Measurements from ENCODE around the gene SETD5. TPM values are rescaled to one million over a fixed set of nuclear protein-coding genes. Genes with fewer than 3 reads are reported as not detected.

SETD5 gene
- total RNA-seq, 2 donors from 2014 or later = 158 to 173 TPM

DNA sequence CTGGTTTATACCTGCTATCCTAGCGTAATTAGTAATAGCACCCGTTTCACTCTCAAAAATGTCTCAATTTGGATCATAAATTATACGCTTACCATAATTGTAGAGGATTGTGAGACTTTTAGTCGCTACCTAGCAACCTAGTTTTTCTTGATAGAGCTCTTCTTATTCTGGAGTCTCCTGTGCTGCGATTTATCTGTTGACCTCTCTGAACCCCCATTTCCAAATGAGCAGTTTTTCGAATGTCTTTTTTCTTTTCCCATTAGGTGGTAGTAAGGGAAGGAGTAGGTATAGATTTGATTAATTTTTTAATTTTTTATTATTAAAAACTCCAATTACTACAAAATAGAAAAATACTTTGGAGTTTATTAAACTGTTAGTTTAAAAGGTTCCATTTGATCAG, 10.6 kb downstream of the SETD5 start:
- no peak overlapping the region for H3K4me3 Mint-ChIP-seq
- peaks cover 4 to 6% of the 10 kb centered on the region in 2 donors for H3K36me3 Mint-ChIP-seq (ENCODE audit: insufficient read depth in 2 of 2)
- no peak overlapping the region for H3K27ac Mint-ChIP-seq
- H3K9me3 Mint-ChIP-seq = peaks cover 0 to 2% of the 10 kb centered on the region in 2 donors
- no peak for ATAC-seq (replicated peaks in 1 of 2)
- DNase-seq = no peak
- no peaks in the 10 kb centered on the region for H3K27me3 Mint-ChIP-seq (ENCODE audit: low read depth)
- peaks cover 71% of the 10 kb centered on the region for H3K4me1 Mint-ChIP-seq (ENCODE audit: low read depth)

DNA sequence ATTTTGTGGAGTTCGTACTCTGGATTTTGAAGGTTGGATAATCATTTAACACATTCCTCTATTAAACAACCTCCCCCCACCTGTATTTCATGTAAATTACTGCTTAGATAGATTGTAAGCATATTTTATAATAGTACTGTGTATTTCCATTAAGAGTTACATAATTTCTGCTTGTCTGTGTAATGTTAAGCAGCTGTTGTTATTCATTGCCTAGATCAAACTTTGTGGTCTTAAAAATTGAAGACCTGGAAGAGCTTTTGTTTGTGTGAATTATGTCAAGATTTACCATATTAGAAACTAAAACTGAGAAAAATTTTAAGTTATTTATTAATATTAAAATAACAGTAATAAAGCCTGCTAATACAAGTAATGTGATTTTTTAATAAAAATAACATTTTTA, 11.1 kb downstream of the SETD5 start:
- Mint-ChIP-seq H3K9me3 (peaks cover 0 to 2% of the 10 kb centered on the region in 2 donors), H3K27ac (no peak overlapping the region), H3K36me3 (ENCODE audit: insufficient read depth in 2 of 2) (peaks cover 4 to 6% of the 10 kb centered on the region in 2 donors), H3K4me3 (no peak overlapping the region), H3K27me3 (ENCODE audit: low read depth) (no peaks in the 10 kb centered on the region), H3K4me1 (ENCODE audit: low read depth) (peaks cover 74% of the 10 kb centered on the region)
- ATAC-seq (replicated peaks in 1 of 2) (no peak), DNase-seq (no peak)

DNA sequence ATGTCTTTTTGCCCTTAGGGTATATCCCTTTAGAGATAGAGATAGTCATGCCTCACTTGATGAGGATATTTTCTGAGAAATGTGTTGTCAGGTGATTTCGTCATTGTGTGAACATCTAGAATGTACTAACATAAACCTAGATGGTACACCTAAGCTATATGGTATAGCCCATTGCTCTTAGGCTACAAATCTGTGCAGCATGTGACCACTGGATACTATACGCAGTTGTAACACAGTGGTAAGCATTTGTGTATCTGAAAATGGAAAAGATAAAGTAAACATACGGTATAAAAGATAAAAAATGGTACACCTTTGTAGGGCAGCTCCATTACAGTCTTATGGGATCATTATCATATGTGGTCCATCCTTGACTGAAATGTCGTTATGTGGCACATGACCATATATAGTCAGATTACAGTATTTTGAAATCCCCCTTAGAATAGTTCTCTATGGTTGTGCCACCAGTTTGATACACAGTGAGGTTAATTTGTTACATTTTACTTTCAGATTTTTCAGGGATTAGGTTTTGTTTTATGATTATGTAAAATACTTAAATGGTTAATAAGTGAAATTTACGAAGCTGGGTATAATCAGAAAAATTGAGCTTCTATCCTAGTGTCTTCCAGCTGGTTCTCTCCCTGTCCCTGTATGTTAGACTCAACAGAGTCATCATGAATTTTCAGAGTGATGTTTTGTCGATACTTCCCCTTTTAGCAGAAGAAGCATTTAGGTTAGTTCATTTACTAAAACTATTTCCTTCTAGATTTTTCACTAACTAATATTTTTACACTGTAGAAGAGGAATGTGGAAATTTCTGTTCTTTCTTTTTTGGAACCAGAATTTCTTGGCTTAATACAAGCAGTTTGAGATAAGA, 12.8 kb downstream of the SETD5 start:
- Mint-ChIP-seq H3K4me3 (peak overlapping the region; percentile 42 to 63), H3K36me3 (ENCODE audit: insufficient read depth in 2 of 2) (peaks cover 4 to 10% of the 10 kb centered on the region in 2 donors), H3K4me1 (ENCODE audit: low read depth) (peaks cover 74% of the 10 kb centered on the region), H3K27me3 (ENCODE audit: low read depth) (no peaks in the 10 kb centered on the region), H3K27ac (peak overlapping the region; percentile 95), H3K9me3 (peaks cover 0 to 2% of the 10 kb centered on the region in 2 donors)
- ATAC-seq (replicated peaks in 1 of 2) (peak; percentile 64 to 96), DNase-seq (no peak)

DNA sequence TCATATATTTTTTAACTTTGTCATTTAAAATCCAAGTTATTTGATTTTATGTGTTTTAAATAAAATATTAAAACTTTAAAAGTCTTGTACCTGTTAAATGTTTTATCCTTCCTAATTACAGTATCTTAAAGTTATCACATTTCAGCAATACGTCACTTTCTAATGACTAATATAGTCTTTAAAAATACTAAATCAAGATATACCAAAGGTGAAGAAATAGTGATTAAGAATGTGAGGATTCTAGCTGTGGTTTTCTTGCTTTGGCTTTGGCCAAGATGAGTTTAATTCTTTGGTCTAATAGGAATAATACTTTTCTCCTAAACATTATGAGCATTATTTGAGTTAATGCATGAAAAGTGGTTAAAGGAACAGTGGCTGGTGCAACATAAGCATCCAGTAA, 13.9 kb downstream of the SETD5 start:
- ATAC-seq (replicated peaks in 1 of 2) (no peak), DNase-seq (no peak)
- peaks cover 70% of the 10 kb centered on the region for H3K4me1 Mint-ChIP-seq (ENCODE audit: low read depth)
- H3K27me3 Mint-ChIP-seq (ENCODE audit: low read depth) = no peaks in the 10 kb centered on the region
- H3K4me3 Mint-ChIP-seq = no peak overlapping the region
- peaks cover 5 to 10% of the 10 kb centered on the region in 2 donors for H3K36me3 Mint-ChIP-seq (ENCODE audit: insufficient read depth in 2 of 2)
- no peak overlapping the region for H3K27ac Mint-ChIP-seq
- H3K9me3 Mint-ChIP-seq = peaks cover 0 to 2% of the 10 kb centered on the region in 2 donors

DNA sequence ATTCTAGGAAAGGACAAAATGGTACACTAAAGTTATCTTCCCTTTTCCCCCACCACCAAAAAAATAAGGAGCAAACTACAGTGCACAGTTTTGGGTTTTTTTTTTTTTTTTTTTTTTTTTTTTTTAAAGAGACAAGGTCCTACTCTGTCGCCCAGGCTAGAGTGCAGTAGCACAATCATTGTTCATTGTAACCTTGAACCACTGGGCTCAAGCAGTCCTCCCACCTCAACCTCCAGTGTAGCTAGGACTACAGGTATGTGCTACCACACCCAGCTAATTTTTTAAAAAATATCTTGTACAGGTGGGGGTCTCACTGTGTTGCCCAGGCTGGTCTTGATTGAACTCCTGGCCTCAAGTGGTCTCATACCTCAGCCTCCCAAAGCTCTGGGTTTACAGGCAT, 14.9 kb downstream of the SETD5 start:
- Mint-ChIP-seq H3K27me3 (ENCODE audit: low read depth) (no peaks in the 10 kb centered on the region), H3K4me3 (no peak overlapping the region), H3K27ac (peak overlapping the region; percentile 81), H3K4me1 (ENCODE audit: low read depth) (peaks cover 62% of the 10 kb centered on the region), H3K9me3 (peaks cover 0 to 2% of the 10 kb centered on the region in 2 donors), H3K36me3 (ENCODE audit: insufficient read depth in 2 of 2) (peaks cover 5 to 10% of the 10 kb centered on the region in 2 donors)
- DNase-seq = no peak
- no peak for ATAC-seq (replicated peaks in 1 of 2)

DNA sequence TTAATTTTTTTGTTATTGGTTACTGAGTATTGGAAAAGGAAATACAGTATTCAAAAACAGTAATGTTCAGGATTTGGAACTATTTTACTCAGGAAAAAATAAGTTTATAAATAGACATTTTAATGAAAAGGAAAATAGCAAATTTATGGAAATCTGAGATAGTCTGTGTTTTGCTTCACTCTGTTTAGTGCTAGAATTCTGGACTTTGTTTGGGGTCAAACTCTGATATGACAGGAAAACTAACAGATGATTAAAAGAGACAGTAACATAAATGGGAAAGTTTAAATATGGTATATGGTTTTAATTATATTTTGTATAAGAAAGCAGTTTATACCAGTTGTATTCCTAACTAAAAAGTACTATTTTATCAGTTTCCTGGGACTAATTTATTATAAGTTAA, 17.4 kb downstream of the SETD5 start:
- peaks cover 54% of the 10 kb centered on the region for H3K4me1 Mint-ChIP-seq (ENCODE audit: low read depth)
- no peak overlapping the region for H3K27ac Mint-ChIP-seq
- no peak overlapping the region for H3K4me3 Mint-ChIP-seq
- DNase-seq (no peak), ATAC-seq (replicated peaks in 1 of 2) (no peak)
- H3K36me3 Mint-ChIP-seq (ENCODE audit: insufficient read depth in 2 of 2) = peaks cover 3 to 9% of the 10 kb centered on the region in 2 donors
- no peaks in the 10 kb centered on the region for H3K27me3 Mint-ChIP-seq (ENCODE audit: low read depth)
- H3K9me3 Mint-ChIP-seq = peaks cover 0 to under 1% of the 10 kb centered on the region in 2 donors

DNA sequence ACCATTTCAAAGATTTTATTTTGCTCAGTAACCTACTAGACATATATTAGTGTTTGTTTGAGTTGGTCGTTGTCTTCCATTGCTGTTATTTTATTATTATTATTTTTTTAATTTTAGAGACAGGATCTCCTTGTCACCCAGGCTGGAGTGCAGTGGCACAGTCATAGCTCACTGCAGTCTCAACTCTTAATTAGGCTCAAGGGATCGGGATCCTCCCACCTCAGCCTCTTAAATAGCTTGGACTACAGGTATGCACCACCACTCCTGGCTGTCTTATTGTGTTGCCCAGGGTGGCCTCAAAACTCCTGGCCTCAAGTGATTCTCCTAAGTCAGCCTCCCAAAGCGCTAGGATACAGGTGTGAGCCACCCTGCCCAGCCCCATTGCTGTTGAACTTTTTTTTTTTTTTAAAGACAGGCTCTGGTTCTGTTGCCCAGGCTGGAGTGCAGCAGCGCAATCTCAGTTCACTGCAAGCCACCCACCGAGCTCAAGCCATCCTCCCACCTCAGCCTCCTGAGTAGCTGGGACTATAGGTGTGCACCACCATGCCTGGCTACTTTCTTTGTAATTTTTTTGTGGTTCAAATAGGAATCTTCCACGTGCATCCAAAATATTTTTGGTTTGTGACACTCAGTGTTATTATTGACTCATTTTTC, 18.2 kb downstream of the SETD5 start:
- ATAC-seq (replicated peaks in 1 of 2) (no peak), DNase-seq (no peak)
- Mint-ChIP-seq H3K27me3 (ENCODE audit: low read depth) (no peaks in the 10 kb centered on the region), H3K4me1 (ENCODE audit: low read depth) (peaks cover 52% of the 10 kb centered on the region), H3K27ac (peak overlapping the region; percentile 68), H3K9me3 (no peaks in the 10 kb centered on the region), H3K36me3 (ENCODE audit: insufficient read depth in 2 of 2) (peaks cover 3 to 7% of the 10 kb centered on the region in 2 donors), H3K4me3 (peak overlapping the region in 1 of 2 donors; percentile 26)

DNA sequence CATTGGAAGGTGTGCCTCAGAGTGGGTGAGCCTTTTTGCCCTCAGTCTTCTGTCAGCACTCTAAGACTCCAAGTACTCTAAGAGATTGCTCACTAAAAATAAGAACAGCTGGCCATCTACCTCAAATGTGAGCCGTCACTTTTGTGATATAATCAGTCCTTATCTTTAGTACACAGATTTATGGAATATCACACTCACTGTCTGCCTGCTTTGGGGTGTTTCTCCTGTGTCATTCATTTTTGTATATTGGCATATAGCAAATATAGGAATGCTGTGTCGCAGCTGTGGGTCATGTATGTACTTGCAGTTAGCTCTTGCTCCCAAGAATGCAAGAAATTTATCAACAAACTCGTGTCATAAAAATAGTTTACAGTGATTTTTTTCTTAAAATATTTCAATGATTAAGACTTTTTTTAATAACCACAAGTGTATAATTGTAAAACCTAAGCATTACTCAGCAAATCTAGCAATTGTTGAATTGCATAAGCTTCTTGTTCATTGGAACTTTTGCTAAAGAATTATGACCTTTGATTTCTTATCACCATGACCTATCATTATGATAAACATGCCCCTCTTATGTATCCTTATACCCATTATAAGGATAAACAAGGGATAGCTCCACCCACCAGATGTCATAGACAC, 18.8 kb downstream of the SETD5 start:
- H3K27me3 Mint-ChIP-seq (ENCODE audit: low read depth) = no peaks in the 10 kb centered on the region
- DNase-seq = no peak
- H3K27ac Mint-ChIP-seq = peak overlapping the region; percentile 68
- peak overlapping the region in 1 of 2 donors; percentile 26 for H3K4me3 Mint-ChIP-seq
- H3K9me3 Mint-ChIP-seq = no peaks in the 10 kb centered on the region
- H3K4me1 Mint-ChIP-seq (ENCODE audit: low read depth) = peaks cover 54% of the 10 kb centered on the region
- ATAC-seq (replicated peaks in 1 of 2) = no peak
- peaks cover 2 to 7% of the 10 kb centered on the region in 2 donors for H3K36me3 Mint-ChIP-seq (ENCODE audit: insufficient read depth in 2 of 2)

DNA sequence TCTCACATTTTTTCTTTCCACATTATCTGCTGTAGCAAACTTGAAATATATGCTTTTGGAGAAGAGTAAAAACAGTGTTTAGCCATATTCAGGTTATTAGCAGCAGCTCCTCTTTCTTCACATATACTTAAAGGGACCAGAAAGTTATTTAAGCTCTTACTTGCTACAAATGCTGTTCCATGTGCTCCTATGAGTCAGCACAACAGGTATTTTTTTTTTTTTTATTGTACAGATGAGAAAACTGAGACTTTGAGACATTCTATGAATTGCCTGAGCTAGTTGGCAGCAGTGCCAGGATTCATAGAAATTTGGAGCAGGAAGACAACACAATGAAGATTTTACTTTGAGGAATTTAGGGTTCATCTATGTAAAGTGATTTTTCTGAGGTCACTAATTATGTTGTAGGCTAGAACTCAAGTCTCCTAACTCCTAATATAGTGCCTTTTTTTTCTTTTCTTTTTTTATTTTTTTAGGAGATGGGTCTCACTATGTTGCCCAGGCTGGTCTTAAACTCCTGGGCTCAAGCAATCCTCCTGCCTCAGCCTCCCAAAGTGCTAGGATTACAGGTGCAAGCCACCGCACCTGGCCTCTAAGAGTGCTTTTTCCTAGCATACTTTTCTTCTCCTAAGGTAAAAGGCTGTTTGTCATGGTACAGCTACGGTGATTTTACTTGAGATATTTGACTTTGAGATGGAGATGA, 23.6 kb downstream of the SETD5 start:
- Mint-ChIP-seq H3K9me3 (no peaks in the 10 kb centered on the region), H3K36me3 (ENCODE audit: insufficient read depth in 2 of 2) (peaks cover 5 to 15% of the 10 kb centered on the region in 2 donors), H3K27ac (peak overlapping the region; percentile 91), H3K4me1 (ENCODE audit: low read depth) (peaks cover 63% of the 10 kb centered on the region), H3K27me3 (ENCODE audit: low read depth) (no peaks in the 10 kb centered on the region), H3K4me3 (peak overlapping the region in 1 of 2 donors; percentile 60)
- ATAC-seq (replicated peaks in 1 of 2) (no peak), DNase-seq (no peak)

DNA sequence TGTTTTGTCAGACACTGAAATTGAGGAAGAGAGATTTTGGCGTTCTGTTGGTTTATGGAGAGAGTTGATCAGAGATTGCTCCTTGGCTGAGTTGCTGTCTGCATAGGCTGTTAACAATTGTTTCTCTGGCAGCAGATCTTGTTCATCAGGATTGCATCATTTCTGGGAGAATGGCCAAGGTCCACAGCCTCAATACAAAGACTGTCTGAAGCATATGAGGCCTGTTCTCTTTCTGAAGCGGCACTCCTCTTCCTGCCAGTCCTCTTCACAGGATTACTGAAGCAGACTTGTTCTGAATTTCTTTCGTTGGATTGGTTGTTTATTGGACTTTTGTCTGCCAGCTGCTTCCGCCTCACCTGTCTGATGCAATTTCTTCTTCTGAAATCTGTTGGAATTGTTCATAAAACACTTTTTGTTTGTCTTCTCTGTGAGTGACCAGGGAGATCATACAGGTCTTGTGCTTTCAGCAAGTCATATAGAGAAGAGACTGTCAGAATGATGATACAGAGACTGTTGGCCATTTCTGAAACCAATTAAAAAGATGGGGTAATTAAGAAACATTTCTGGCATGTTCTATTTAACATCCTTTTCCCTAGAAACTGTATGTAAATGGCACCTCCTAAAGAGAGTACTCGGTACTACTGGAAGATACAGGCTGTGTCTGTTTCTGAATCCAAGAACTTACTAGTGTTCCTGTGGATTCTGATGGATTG, 25.5 kb downstream of the SETD5 start:
- H3K36me3 Mint-ChIP-seq (ENCODE audit: insufficient read depth in 2 of 2) = peaks cover 3 to 24% of the 10 kb centered on the region in 2 donors
- DNase-seq = peak; percentile 10 to 37
- peak; percentile 82 to 89 for ATAC-seq (replicated peaks in 1 of 2)
- H3K9me3 Mint-ChIP-seq = no peaks in the 10 kb centered on the region
- peak overlapping the region; percentile 58 to 68 for H3K4me3 Mint-ChIP-seq
- no peaks in the 10 kb centered on the region for H3K27me3 Mint-ChIP-seq (ENCODE audit: low read depth)
- H3K27ac Mint-ChIP-seq = peak overlapping the region; percentile 96
- peaks cover 64% of the 10 kb centered on the region for H3K4me1 Mint-ChIP-seq (ENCODE audit: low read depth)

DNA sequence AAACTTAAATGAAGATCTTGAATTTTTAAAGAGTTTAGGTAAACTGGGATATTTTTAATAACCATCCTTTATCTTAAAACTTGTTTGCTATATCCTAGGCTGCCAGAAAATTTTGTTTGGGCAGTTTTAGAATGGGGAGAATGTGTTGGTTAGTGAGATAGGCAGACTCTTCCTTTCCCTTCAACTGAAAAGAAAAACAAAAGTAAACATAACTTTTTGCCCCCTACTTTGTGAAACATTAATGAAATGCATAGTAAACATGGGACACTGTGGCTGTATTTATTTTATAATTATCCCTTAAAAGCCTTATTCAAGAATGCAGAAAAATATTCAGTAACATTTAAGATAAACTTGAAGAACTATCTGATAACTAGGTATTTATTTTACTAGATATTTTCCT, 31.0 kb downstream of the SETD5 start:
- peaks cover 15% of the 10 kb centered on the region for H3K4me1 Mint-ChIP-seq (ENCODE audit: low read depth)
- ATAC-seq (replicated peaks in 1 of 2) = no peak
- no peaks in the 10 kb centered on the region for H3K9me3 Mint-ChIP-seq
- H3K4me3 Mint-ChIP-seq = no peak overlapping the region
- DNase-seq = no peak
- H3K27me3 Mint-ChIP-seq (ENCODE audit: low read depth) = no peaks in the 10 kb centered on the region
- H3K27ac Mint-ChIP-seq = peak overlapping the region; percentile 86
- H3K36me3 Mint-ChIP-seq (ENCODE audit: insufficient read depth in 2 of 2) = peaks cover 0 to 38% of the 10 kb centered on the region in 2 donors

DNA sequence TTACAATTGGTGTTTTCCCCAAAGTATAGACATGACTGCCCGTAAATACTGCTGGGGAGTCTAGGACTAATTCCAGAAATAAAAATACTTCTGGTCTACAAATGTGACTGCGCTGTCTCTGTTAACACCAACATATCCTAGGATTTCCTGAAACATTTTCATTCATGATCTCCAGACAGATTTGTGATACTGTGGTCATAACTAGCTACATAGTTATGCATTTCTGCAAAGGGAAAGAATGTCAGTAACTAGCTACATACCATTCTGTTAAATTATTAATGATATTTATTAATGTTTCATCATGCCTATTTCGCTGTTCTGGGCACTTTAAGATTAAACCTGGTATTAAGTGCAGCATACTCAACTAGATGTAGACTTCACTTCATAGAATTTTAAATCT, 33.3 kb downstream of the SETD5 start:
- H3K4me1 Mint-ChIP-seq (ENCODE audit: low read depth) = peaks cover 10% of the 10 kb centered on the region
- H3K36me3 Mint-ChIP-seq (ENCODE audit: insufficient read depth in 2 of 2) = peaks cover 14 to 50% of the 10 kb centered on the region in 2 donors
- ATAC-seq (replicated peaks in 1 of 2) (no peak), DNase-seq (no peak)
- H3K4me3 Mint-ChIP-seq = no peak overlapping the region
- no peak overlapping the region for H3K27ac Mint-ChIP-seq
- H3K9me3 Mint-ChIP-seq = no peaks in the 10 kb centered on the region
- no peaks in the 10 kb centered on the region for H3K27me3 Mint-ChIP-seq (ENCODE audit: low read depth)

Data from activated T-cell treated with anti-CD3 and anti-CD28 coated beads, Interleukin-2, amount 50 U/mL, for 72 hours (primary cell).